Mononuclear cell (primary cell): ENCODE data around the gene PARD3B. TPM values are rescaled to one million over a fixed set of nuclear protein-coding genes. Genes with fewer than 3 reads are reported as not detected.
A peak's percentile ranks its signal among the peaks of the same experiment; 100 is the strongest.
"Not testable (repeated sequence)": the region's sequence is repeated elsewhere in the genome, so short reads cannot be mapped to it uniquely, and the experiment has no call there.

Source experiments
- H3K27me3 ChIP-seq: 2 replicates; pipeline ENCODE4 v1.6.0; 2011; ENCODE audit warnings: low read length, control low read depth; ENCODE audit not compliant: insufficient read depth
- H3K4me1 ChIP-seq: 2 replicates; pipeline ENCODE4 v1.5.1; 2011; ENCODE audit warnings: mild to moderate bottlenecking, low read length, control low read depth; ENCODE audit not compliant: insufficient read depth
- H3K4me3 ChIP-seq: 2 replicates; pipeline ENCODE4 v1.5.1; 2011; ENCODE audit warnings: mild to moderate bottlenecking, low read length, moderate library complexity
- H3K9me3 ChIP-seq: 2 replicates; pipeline ENCODE4 v1.5.1; 2011; ENCODE audit warnings: low read depth, mild to moderate bottlenecking, control low read depth, low read length
- total RNA-seq: library from RNA; depleted of rRNA; stranded (reverse); fragments of >200 nt; gene quantifications from one replicate; pipeline ENCODE4 v1.2.3, GENCODE V29; 2012

PARD3B gene
- total RNA-seq, 1 donor, result 0.94 TPM

GRCh38 chr2:204529795-204530463, 15.3 kb upstream of the PARD3B start:
- no peaks in the 10 kb centered on the region for H3K9me3 ChIP-seq
- no peak overlapping the region for H3K4me3 ChIP-seq
- H3K27me3 ChIP-seq, result no peaks in the 10 kb centered on the region
- H3K4me1 ChIP-seq, result no peaks in the 10 kb centered on the region

- no peaks in the 10 kb centered on the region for H3K4me1 ChIP-seq
- H3K27me3 ChIP-seq, result no peaks in the 10 kb centered on the region
- H3K9me3 ChIP-seq, result no peaks in the 10 kb centered on the region
- no peak overlapping the region for H3K4me3 ChIP-seq
Observed at GRCh38 chr2:204530464-204530805, 14.8 kb upstream of the PARD3B start.

DNA sequence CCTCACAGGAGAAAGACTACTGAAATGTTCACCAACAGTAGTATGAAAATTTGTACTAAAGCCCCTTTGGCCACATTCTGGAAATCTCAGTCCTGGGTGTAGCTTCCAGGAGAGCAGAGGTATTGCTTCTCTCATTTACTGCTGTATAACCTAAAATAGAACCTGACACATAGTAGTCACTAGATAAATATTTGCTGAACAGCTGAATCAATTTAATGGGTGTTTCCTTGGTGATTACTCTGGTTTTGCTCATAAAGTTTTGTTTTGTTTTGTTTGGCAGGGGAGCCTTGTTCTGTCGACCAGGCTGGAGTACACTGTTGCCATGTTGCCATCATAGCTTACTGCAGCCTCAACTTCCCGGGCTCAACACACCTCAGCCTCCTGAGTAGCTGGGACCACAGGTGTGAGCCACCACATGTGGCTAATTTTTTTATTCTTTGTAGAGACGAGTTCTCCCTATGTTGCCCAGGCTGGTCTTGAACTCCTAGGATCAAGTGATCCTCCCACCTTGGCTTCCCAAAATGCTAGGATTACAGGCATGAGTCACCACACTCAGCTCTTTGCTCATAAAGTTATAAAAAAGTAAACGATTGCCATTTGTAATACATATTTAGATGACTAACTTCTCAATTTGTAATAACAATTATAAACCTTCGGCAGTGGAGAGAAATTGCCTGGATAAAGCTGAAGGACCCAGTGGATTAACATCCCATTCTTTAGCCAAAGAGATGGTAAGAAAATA, 11.5 kb upstream of the PARD3B start:
- Histone ChIP-seq H3K4me1 (no peaks in the 10 kb centered on the region), H3K9me3 (no peaks in the 10 kb centered on the region), H3K27me3 (no peaks in the 10 kb centered on the region), H3K4me3 (no peak overlapping the region)

DNA sequence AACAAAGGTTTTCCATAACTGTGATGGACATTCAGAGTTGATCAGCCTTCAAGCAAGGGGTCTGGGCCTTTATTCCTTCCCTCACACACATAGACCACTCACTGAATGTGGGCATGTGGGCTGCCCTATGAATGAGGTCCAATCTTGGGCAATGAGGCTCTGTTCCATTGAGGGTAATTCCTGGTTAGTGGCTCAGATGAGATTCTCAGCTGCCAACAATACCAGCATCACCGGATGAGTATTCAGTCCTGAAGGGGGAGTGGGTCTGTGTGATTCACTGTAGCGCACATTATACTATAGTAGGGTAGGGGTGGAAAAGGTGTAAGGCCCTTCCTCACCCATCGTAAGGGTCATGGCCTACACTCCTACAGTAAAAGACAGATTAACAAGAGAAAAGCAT, 9.9 kb upstream of the PARD3B start:
- no peak overlapping the region for H3K4me3 ChIP-seq
- no peaks in the 10 kb centered on the region for H3K4me1 ChIP-seq
- no peaks in the 10 kb centered on the region for H3K27me3 ChIP-seq
- H3K9me3 ChIP-seq, result no peaks in the 10 kb centered on the region

DNA sequence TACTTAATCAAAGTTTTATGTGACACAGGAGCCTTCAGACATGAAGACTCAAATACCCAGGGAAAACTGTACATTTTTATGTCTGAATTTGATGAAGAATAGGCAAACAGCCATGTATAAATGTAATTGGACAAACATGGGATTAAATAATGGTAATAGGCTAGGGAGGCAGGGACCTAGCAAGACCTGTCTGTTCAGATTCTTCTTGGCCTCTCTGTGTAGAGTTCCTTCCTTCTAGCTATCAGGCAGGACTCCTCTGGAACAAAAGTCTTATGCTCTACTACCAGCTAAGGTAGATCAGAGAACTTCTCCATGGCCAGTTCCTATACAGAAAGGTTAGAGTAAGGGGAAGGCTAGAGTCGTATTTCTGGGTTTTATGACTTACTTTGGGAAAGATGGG, 9.5 kb upstream of the PARD3B start:
- Histone ChIP-seq H3K9me3 (no peaks in the 10 kb centered on the region), H3K4me1 (no peaks in the 10 kb centered on the region), H3K27me3 (no peaks in the 10 kb centered on the region), H3K4me3 (no peak overlapping the region)

GRCh38 chr2:204538182-204539018, 6.9 kb upstream of the PARD3B start:
- H3K4me1 ChIP-seq, result no peaks in the 10 kb centered on the region
- H3K4me3 ChIP-seq, result no peak overlapping the region
- H3K9me3 ChIP-seq, result no peaks in the 10 kb centered on the region
- peaks cover 5% of the 10 kb centered on the region for H3K27me3 ChIP-seq

- Histone ChIP-seq H3K4me3 (no peak overlapping the region), H3K9me3 (no peaks in the 10 kb centered on the region), H3K27me3 (peaks cover 11% of the 10 kb centered on the region), H3K4me1 (no peaks in the 10 kb centered on the region)
Observed at GRCh38 chr2:204539019-204539385, 6.3 kb upstream of the PARD3B start.

- Histone ChIP-seq H3K4me3 (no peak overlapping the region), H3K27me3 (peaks cover 31% of the 10 kb centered on the region), H3K9me3 (no peaks in the 10 kb centered on the region), H3K4me1 (peaks cover 8% of the 10 kb centered on the region)
Observed at GRCh38 chr2:204541637-204542036, 3.6 kb upstream of the PARD3B start.

GRCh38 chr2:204542982-204543608, 2.2 kb upstream of the PARD3B start:
- Histone ChIP-seq H3K4me1 (peaks cover 8% of the 10 kb centered on the region), H3K27me3 (peaks cover 38% of the 10 kb centered on the region), H3K4me3 (no peak overlapping the region), H3K9me3 (no peaks in the 10 kb centered on the region)

DNA sequence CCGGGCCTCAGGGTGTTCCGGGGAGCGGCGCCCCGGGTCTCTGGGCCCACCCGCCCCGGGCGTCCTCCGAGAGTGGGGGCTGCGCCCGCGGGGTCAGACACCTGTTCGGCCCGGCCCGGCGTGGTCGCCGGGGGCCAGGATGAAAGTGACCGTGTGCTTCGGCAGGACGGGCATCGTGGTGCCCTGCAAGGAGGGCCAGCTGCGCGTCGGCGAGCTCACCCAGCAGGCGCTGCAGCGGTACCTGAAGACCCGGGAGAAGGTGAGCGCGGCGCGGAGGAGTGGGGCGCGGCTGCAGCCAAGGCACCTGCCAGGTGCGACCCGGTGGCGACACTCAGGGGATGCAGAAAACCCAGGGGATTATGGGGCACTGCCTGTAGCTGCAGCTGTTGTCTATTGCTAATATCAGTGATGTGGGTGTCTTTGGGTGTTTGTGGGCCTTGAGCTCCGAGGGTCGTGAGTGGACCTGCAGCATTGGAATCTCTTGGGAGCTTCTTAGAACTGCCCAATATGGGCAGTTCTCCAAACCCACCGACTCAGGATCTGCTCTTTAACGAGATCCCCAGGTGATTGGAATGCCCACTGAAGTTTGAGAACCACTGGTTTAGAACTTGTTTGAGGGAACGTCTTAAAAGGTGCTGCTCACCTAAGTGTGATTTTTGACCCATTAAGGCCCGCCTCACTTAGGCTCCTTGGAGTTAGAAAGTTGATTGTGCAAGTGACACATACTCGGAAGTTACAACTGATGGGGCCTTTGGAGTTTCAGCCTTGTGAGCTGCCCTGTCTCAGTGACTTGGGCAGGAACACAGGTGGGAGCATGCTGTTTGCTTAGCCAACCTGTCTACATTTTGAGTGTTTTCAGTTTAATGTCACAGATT, 823 bp downstream of the PARD3B start:
- peaks cover 38% of the 10 kb centered on the region for H3K27me3 ChIP-seq
- peak overlapping the region; percentile 29 for H3K4me3 ChIP-seq
- H3K9me3 ChIP-seq, result no peaks in the 10 kb centered on the region
- H3K4me1 ChIP-seq, result peaks cover 8% of the 10 kb centered on the region

GRCh38 chr2:204550751-204551511, 5.7 kb downstream of the PARD3B start:
- no peaks in the 10 kb centered on the region for H3K4me1 ChIP-seq
- H3K9me3 ChIP-seq, result no peaks in the 10 kb centered on the region

GRCh38 chr2:204551512-204551863, 6.2 kb downstream of the PARD3B start:
- H3K9me3 ChIP-seq, result no peaks in the 10 kb centered on the region
- no peak overlapping the region for H3K4me3 ChIP-seq
- H3K27me3 ChIP-seq, result peaks cover 8% of the 10 kb centered on the region
- H3K4me1 ChIP-seq, result no peaks in the 10 kb centered on the region

More at GRCh38 chr2:204550751-204551511, 5.7 kb downstream of the PARD3B start:
- H3K27me3 ChIP-seq, result peaks cover 13% of the 10 kb centered on the region
- no peak overlapping the region for H3K4me3 ChIP-seq

DNA sequence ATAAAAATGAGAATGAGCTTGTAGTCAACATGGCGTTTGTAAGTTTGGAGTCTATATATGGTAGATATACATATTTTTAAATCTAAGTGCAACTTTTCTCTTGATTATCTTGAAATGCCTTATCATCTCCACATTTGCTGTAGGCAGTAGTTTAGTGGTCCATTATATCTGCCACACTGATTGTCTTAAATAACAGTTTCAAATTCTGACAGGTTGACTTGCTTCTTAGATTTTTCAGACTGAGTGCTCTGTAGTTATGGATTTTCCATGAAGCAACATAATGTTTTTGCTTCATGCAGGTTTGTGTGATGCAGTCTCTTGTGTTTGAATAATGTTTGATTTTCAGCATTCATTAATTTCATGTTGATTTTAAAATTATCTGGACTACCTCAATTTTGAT, 12.3 kb downstream of the PARD3B start:
- no peaks in the 10 kb centered on the region for H3K27me3 ChIP-seq
- no peaks in the 10 kb centered on the region for H3K4me1 ChIP-seq
- no peaks in the 10 kb centered on the region for H3K9me3 ChIP-seq
- no peak overlapping the region for H3K4me3 ChIP-seq

GRCh38 chr2:204559358-204559757, 14.1 kb downstream of the PARD3B start:
- H3K27me3 ChIP-seq, H3K4me3 ChIP-seq, H3K4me1 ChIP-seq, H3K9me3 ChIP-seq: not testable (repeated sequence)
